ENCODE data around the gene MGMT. TPM values are rescaled to one million over a fixed set of nuclear protein-coding genes. Genes with fewer than 3 reads are reported as not detected.

MGMT gene
- total RNA-seq, 8 experiments from 2014 or later = 11.4 to 25.8 (median 18.2) TPM

GRCh38 chr10:129653861-129654260 is 186.8 kb downstream of the MGMT start:
- 83 to 100% (median 93%) methylated on average over 2 to 5 of the region's 11 CpGs; no CpG with 5 or more reads in 5 of the 10 experiments for WGBS, 10 experiments
- ATAC-seq (replicated peaks in 6 of 8) = no peak
- H3K4me3 ChIP-seq = no peak overlapping the region
- in situ Hi-C loops (cut with MboI; ENCODE audit: low pct_unique_long_range_greater_than_20kb in 2 of 9, low sequenced_read_pairs in 9 of 9, unreplicated experiment in 9 of 9) = no loop called here
- no peak overlapping the region for H3K27ac ChIP-seq
- H3K4me1 ChIP-seq (replicated peaks in 1 of 2) = peaks cover 22 to 35% of the 10 kb centered on the region in 2 donors

- H3K27ac ChIP-seq = no peak overlapping the region
- peaks cover 17 to 29% of the 10 kb centered on the region in 2 donors for H3K4me1 ChIP-seq (replicated peaks in 1 of 2)
- in situ Hi-C loops (cut with MboI; ENCODE audit: low pct_unique_long_range_greater_than_20kb in 2 of 9, low sequenced_read_pairs in 9 of 9, unreplicated experiment in 9 of 9) = no loop called here
- no peak for ATAC-seq (replicated peaks in 6 of 8)
- H3K4me3 ChIP-seq = no peak overlapping the region
- WGBS, 10 experiments = 92 to 100% (median 93%) methylated on average over 1 to 2 of the region's 7 CpGs; no CpG with 5 or more reads in 6 of the 10 experiments
Measured at GRCh38 chr10:129654461-129654860, 187.4 kb downstream of the MGMT start.

GRCh38 chr10:129655007-129655678 is 188.1 kb downstream of the MGMT start:
- 30 to 100% (median 68%) methylated on average over 2 to 15 of the region's 22 CpGs; no CpG with 5 or more reads in 2 of the 10 experiments for WGBS, 10 experiments
- no peak overlapping the region for H3K4me3 ChIP-seq

GRCh38 chr10:129655679-129656031 is 188.6 kb downstream of the MGMT start:
- no peak for ATAC-seq (replicated peaks in 6 of 8)
- H3K4me1 ChIP-seq (replicated peaks in 1 of 2) = peaks cover 25 to 35% of the 10 kb centered on the region in 2 donors
- no peak overlapping the region for H3K27ac ChIP-seq
- H3K4me3 ChIP-seq = no peak overlapping the region
- 43 to 100% (median 95%) methylated on average over 1 to 8 of the region's 8 CpGs; no CpG with 5 or more reads in 2 of the 10 experiments for WGBS, 10 experiments
- in situ Hi-C loops (cut with MboI; ENCODE audit: low pct_unique_long_range_greater_than_20kb in 2 of 9, low sequenced_read_pairs in 9 of 9, unreplicated experiment in 9 of 9) = no loop called here

More at GRCh38 chr10:129655007-129655678, 188.1 kb downstream of the MGMT start:
- Histone ChIP-seq H3K27ac (no peak overlapping the region), H3K4me1 (replicated peaks in 1 of 2) (peaks cover 20 to 30% of the 10 kb centered on the region in 2 donors)
- peak in 1 of 8 experiments; percentile 9 for ATAC-seq (replicated peaks in 6 of 8)
- in situ Hi-C loops (cut with MboI; ENCODE audit: low pct_unique_long_range_greater_than_20kb in 2 of 9, low sequenced_read_pairs in 9 of 9, unreplicated experiment in 9 of 9) = no loop called here

GRCh38 chr10:129656642-129657041 is 189.6 kb downstream of the MGMT start:
- H3K4me1 ChIP-seq (replicated peaks in 1 of 2) = peaks cover 28 to 38% of the 10 kb centered on the region in 2 donors
- no peak overlapping the region for H3K27ac ChIP-seq
- ATAC-seq (replicated peaks in 6 of 8) = no peak
- in situ Hi-C loops (cut with MboI; ENCODE audit: low pct_unique_long_range_greater_than_20kb in 2 of 9, low sequenced_read_pairs in 9 of 9, unreplicated experiment in 9 of 9) = no loop called here
- 43 to 100% (median 97%) methylated on average over 1 to 5 of the region's 7 CpGs; no CpG with 5 or more reads in 4 of the 10 experiments for WGBS, 10 experiments
- H3K4me3 ChIP-seq = no peak overlapping the region

- 76 to 100% (median 83%) methylated on average over 1 to 3 of the region's 8 CpGs; no CpG with 5 or more reads in 4 of the 10 experiments for WGBS, 10 experiments
- in situ Hi-C loops (cut with MboI; ENCODE audit: low pct_unique_long_range_greater_than_20kb in 2 of 9, low sequenced_read_pairs in 9 of 9, unreplicated experiment in 9 of 9) = no loop called here
Measured at GRCh38 chr10:129657297-129658017, 190.4 kb downstream of the MGMT start.

GRCh38 chr10:129658376-129659072 is 191.5 kb downstream of the MGMT start:
- no peak for ATAC-seq (replicated peaks in 6 of 8)
- Histone ChIP-seq H3K27ac (no peak overlapping the region), H3K4me3 (no peak overlapping the region), H3K4me1 (replicated peaks in 1 of 2) (peaks cover 25 to 30% of the 10 kb centered on the region in 2 donors)
- in situ Hi-C loops (cut with MboI; ENCODE audit: low pct_unique_long_range_greater_than_20kb in 2 of 9, low sequenced_read_pairs in 9 of 9, unreplicated experiment in 9 of 9) = no loop called here
- WGBS, 10 experiments = 13 to 100% (median 84%) methylated on average over 1 to 9 of the region's 9 CpGs

More at GRCh38 chr10:129657297-129658017, 190.4 kb downstream of the MGMT start:
- peak in 5 of 8 experiments; percentile 55 to 70 (median 64) for ATAC-seq (replicated peaks in 6 of 8)
- Histone ChIP-seq H3K4me3 (no peak overlapping the region), H3K27ac (no peak overlapping the region), H3K4me1 (replicated peaks in 1 of 2) (peaks cover 28 to 38% of the 10 kb centered on the region in 2 donors)

GRCh38 chr10:129659508-129660268 is 192.6 kb downstream of the MGMT start:
- 7 to 93% (median 78%) methylated on average over 6 to 14 of the region's 14 CpGs for WGBS, 10 experiments
- in situ Hi-C loops (cut with MboI; ENCODE audit: low pct_unique_long_range_greater_than_20kb in 2 of 9, low sequenced_read_pairs in 9 of 9, unreplicated experiment in 9 of 9) = no loop called here
- Histone ChIP-seq H3K4me3 (no peak overlapping the region), H3K4me1 (replicated peaks in 1 of 2) (peaks cover 24 to 29% of the 10 kb centered on the region in 2 donors), H3K27ac (no peak overlapping the region)
- no peak for ATAC-seq (replicated peaks in 6 of 8)

- H3K27ac ChIP-seq = no peak overlapping the region
- in situ Hi-C loops (cut with MboI; ENCODE audit: low pct_unique_long_range_greater_than_20kb in 2 of 9, low sequenced_read_pairs in 9 of 9, unreplicated experiment in 9 of 9) = no loop called here
- H3K4me1 ChIP-seq (replicated peaks in 1 of 2) = peaks cover 23 to 24% of the 10 kb centered on the region in 2 donors
- no peak for ATAC-seq (replicated peaks in 6 of 8)
- WGBS, 10 experiments = 40 to 93% (median 67%) methylated on average over 1 to 5 of the region's 5 CpGs; no CpG with 5 or more reads in 1 of the 10 experiments
- no peak overlapping the region for H3K4me3 ChIP-seq
Measured at GRCh38 chr10:129660569-129660968, 193.5 kb downstream of the MGMT start.

- Histone ChIP-seq H3K4me3 (no peak overlapping the region), H3K4me1 (replicated peaks in 1 of 2) (peaks cover 18% of the 10 kb centered on the region in 2 donors), H3K27ac (no peak overlapping the region)
- peak in 5 of 8 experiments; percentile 58 to 76 (median 62) for ATAC-seq (replicated peaks in 6 of 8)
- WGBS, 10 experiments = 59 to 100% (median 90%) methylated on average over 1 to 5 of the region's 5 CpGs
- in situ Hi-C loops (cut with MboI; ENCODE audit: low pct_unique_long_range_greater_than_20kb in 2 of 9, low sequenced_read_pairs in 9 of 9, unreplicated experiment in 9 of 9) = no loop called here
Measured at GRCh38 chr10:129662426-129662825, 195.4 kb downstream of the MGMT start.

- Histone ChIP-seq H3K27ac (no peak overlapping the region), H3K4me1 (replicated peaks in 1 of 2) (peaks cover 0 to 2% of the 10 kb centered on the region in 2 donors), H3K4me3 (no peak overlapping the region)
- in situ Hi-C loops (cut with MboI; ENCODE audit: low pct_unique_long_range_greater_than_20kb in 2 of 9, low sequenced_read_pairs in 9 of 9, unreplicated experiment in 9 of 9) = no loop called here
- 73 to 100% (median 93%) methylated on average over 1 of the region's 1 CpG; no CpG with 5 or more reads in 1 of the 10 experiments for WGBS, 10 experiments
- ATAC-seq (replicated peaks in 6 of 8) = no peak
Measured at GRCh38 chr10:129670124-129670523, 203.1 kb downstream of the MGMT start.

GRCh38 chr10:129673292-129673691 is 206.3 kb downstream of the MGMT start:
- in situ Hi-C loops (cut with MboI; ENCODE audit: low pct_unique_long_range_greater_than_20kb in 2 of 9, low sequenced_read_pairs in 9 of 9, unreplicated experiment in 9 of 9) = no loop called here

More at GRCh38 chr10:129673292-129673691, 206.3 kb downstream of the MGMT start:
- ATAC-seq (replicated peaks in 6 of 8) = no peak
- Histone ChIP-seq H3K4me3 (no peak overlapping the region), H3K27ac (no peak overlapping the region), H3K4me1 (replicated peaks in 1 of 2) (peaks cover 2 to 21% of the 10 kb centered on the region in 2 donors)
- WGBS, 10 experiments = 78 to 100% (median 94%) methylated on average over 2 to 4 of the region's 4 CpGs; no CpG with 5 or more reads in 5 of the 10 experiments
